Erythroblast (primary cell): ENCODE data around the gene AZGP1.
A peak's percentile ranks its signal among the peaks of the same experiment; 100 is the strongest.

Source experiments
- DNase-seq, 2 experiments: peaks; one replicate each; lab custom pipeline; 2025; lab: John Stamatoyannopoulos, UW
- GATA1 ChIP-seq: IDR thresholded peaks from 2 replicates; pipeline ENCODE4 v1.6.1; 2011; ENCODE audit warnings: low read depth, mild to moderate bottlenecking, control low read depth, low read length, moderate library complexity
- POLR2A ChIP-seq: IDR thresholded peaks from 2 replicates; pipeline ENCODE4 v1.6.1; 2011; ENCODE audit warnings: mild to moderate bottlenecking, low read length

Gene AZGP1

GRCh38 chr7:99918959-99919813 is 56.6 kb downstream of the AZGP1 start, which contains the start of gene TRIM4:
Gene TRIM4, minus strand, starts transcription at chr7:99919530. Its CDS starts 129 bp downstream, at chr7:99919401.
- peak; percentile 92 to 93 for DNase-seq
- TF ChIP-seq POLR2A (peak; percentile 96), GATA1 (no peak)
